GM11168 (cell line): ENCODE data around the gene FBLN1.

Source experiments
- in situ Hi-C: fragments of 300-500 bp; cut with MboI; formaldehyde crosslinking; loops from one replicate; pipeline ENCODE4 v1.12.0; 2022; ENCODE audit warnings: low sequenced_read_pairs; ENCODE audit not compliant: unreplicated experiment

Gene FBLN1, protein sequence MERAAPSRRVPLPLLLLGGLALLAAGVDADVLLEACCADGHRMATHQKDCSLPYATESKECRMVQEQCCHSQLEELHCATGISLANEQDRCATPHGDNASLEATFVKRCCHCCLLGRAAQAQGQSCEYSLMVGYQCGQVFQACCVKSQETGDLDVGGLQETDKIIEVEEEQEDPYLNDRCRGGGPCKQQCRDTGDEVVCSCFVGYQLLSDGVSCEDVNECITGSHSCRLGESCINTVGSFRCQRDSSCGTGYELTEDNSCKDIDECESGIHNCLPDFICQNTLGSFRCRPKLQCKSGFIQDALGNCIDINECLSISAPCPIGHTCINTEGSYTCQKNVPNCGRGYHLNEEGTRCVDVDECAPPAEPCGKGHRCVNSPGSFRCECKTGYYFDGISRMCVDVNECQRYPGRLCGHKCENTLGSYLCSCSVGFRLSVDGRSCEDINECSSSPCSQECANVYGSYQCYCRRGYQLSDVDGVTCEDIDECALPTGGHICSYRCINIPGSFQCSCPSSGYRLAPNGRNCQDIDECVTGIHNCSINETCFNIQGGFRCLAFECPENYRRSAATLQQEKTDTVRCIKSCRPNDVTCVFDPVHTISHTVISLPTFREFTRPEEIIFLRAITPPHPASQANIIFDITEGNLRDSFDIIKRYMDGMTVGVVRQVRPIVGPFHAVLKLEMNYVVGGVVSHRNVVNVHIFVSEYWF

GRCh38 chr22:45502215-45503049, at the start of gene FBLN1:
TSS of gene FBLN1 (plus strand) at chr22:45502883. CDS start at chr22:45502986, 103 bp downstream.
- in situ Hi-C loops = no loop called here

GRCh38 chr22:45453764-45454163, 48.9 kb upstream of the FBLN1 start:
- in situ Hi-C loops = no loop called here

- in situ Hi-C loops = no loop called here
These were observed 48.4 kb upstream of the FBLN1 start for GRCh38 chr22:45454275-45454674.

- in situ Hi-C loops = no loop called here
These were observed 47.5 kb upstream of the FBLN1 start for GRCh38 chr22:45455212-45455611.

DNA sequence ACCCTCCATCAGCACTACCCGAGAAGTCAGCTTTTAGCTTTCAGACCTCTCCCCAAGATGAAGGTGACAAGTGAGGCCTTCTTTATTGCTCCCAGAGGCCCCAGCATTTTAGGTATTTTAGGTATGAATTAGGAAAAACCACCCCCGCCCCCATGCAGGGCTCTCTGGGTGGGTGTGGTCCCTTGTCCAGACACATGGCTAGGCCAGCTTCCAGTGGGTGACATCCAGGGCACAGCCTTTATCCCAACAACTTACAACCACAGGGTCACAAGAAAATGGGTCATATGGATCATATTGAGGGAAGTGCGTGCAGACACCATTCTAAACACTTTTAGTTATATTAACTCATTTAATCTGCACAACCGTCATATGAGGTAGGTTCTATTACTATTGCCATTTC, 47.1 kb upstream of the FBLN1 start:
- in situ Hi-C loops = no loop called here

DNA sequence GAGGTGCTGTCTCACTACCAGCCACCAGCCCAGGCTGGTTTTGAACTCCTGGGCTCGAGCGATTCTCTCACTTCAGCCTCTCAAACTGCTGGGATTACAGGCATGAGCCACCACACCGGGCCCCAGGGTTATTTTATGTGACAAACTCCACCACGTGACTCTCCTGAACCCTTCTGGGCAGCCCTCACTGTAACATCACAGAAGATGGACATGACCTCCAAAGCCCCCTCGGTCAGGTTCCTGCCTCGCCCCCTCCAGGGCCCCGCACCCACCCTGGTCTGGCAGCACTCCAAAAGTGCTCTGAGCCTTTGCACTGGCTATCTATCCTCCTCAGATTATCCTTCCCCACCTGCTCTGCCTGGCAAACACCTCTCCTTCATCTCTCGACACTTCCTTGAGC, 45.9 kb upstream of the FBLN1 start:
- in situ Hi-C loops = no loop called here

- in situ Hi-C loops = no loop called here
These were observed 44.2 kb upstream of the FBLN1 start for GRCh38 chr22:45458532-45458931.

DNA sequence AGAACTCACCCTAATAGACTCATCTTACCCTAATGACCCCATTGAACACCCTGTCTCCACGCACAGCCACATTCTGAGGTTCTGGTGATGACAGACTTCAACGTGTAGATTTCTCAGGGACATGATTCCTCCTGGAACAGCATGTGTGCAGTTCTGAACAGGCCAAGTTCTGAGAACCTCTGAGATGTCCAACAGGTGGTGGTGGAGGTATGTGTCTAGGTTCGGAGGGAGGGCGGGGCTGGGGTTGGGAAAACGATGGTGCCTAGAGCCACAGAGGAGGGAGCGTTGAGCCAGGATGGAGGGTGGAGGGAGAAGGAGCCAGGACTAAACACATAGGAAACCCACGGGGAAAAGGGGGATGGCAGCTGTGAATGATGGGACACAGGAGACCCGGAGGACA, 43.4 kb upstream of the FBLN1 start:
- in situ Hi-C loops = no loop called here

- in situ Hi-C loops = loop anchor here (10.0 kb wide), 1 partner anchor 54 kb away; no protein-coding TSS in a partner anchor
These were observed 42.2 kb upstream of the FBLN1 start for GRCh38 chr22:45460288-45461109.

DNA sequence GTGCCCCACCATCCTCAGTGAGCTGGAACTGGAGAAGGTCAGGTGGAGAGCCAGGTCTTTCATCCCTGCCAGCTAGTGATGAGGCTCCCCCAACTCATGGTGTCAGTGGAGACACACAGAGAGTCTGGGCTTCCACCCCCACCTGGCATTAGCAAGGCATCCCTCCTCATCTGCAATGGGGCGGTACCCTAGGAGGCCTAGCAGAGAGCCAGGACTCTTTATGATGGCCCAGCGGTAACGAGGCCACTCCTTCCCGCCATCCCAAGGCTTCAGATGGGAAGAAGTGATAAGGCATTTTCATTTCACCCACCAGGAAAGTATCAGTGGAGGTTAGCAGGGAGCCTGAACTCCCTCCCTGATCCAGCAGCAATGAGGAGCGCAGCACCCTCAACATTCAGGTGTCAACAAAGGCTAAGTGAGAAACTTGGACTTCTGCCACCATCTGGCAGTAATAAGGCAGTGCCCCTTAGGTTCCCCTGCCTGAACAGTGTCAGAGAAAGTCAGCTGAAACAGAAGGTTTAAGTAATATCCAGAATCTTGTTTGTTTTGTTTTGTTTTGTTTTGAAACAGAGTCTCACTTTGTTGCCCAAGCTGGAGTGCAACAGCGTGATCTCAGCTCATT, 40.5 kb upstream of the FBLN1 start:
- in situ Hi-C loops = loop anchor here (10.0 kb wide), 1 partner anchor 53 kb away; no protein-coding TSS in a partner anchor

- in situ Hi-C loops = loop anchor here (10.0 kb wide), 1 partner anchor 51 kb away; no protein-coding TSS in a partner anchor
These were observed 39.0 kb upstream of the FBLN1 start for GRCh38 chr22:45463691-45464090.

DNA sequence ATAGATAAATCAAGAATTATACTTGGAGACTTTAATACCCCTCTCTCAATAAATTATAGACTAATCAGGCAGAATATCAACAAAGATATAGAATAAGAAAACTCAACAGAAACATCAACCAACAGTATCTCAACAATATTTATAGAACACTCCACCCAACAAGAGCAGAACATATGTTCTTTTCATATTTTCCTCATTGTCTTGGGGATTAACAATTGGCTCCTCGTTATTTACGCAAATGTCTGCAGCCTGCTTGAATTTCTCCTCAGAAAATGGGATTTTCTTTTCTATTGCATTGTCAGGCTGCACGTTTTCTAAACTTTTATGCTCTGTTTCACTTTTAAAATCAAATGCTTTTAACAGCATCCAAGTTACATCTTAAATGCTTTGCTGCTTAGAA, 37.0 kb upstream of the FBLN1 start:
- in situ Hi-C loops = loop anchor here (10.0 kb wide), 1 partner anchor 49 kb away; no protein-coding TSS in a partner anchor

DNA sequence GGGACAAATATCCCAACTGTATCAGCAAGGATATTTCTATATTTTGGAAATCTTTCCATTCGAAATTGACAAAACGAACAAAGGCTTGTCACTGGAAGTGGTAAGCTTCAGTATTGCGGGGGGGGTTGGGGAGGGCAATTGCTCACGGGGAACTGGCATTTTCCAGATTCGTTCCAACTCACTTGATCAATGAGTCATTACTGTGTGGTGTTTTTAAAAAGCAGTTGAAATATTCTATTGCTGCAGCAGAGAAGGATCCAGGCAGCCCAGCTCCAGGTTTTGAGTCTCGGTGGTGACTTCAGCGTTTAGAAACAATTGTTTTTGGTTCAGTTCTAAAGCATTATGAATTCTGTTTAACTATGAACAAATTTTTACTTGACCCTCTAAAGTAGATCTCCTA, 33.8 kb upstream of the FBLN1 start:
- in situ Hi-C loops = loop anchor here (10.0 kb wide), 1 partner anchor 46 kb away; no protein-coding TSS in a partner anchor

- in situ Hi-C loops = loop anchor here (10.0 kb wide), 1 partner anchor 45 kb away; no protein-coding TSS in a partner anchor
These were observed 33.2 kb upstream of the FBLN1 start for GRCh38 chr22:45469281-45470073.

- in situ Hi-C loops = no loop called here
These were observed 31.8 kb upstream of the FBLN1 start for GRCh38 chr22:45470871-45471270.

DNA sequence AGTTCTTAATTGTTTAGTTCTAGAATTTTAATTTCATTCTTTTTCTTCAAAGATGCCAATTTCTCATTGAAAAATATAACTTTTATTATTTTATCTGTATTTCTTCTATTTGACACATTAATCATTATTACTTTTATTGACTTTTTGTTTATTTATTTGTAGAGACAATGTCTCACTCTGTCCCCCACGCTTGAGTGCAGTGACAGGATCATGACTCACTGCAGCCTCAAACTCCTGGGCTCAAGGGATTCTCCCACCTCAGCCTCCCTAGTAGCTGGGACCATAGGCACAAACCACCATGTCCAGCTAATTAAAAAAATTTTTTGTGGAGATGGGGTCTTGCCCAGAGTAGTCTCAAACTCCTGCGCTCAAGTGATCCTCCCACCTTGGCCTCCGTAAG, 30.3 kb upstream of the FBLN1 start:
- in situ Hi-C loops = no loop called here

- in situ Hi-C loops = no loop called here
These were observed 29.0 kb upstream of the FBLN1 start for GRCh38 chr22:45473626-45474237.
